AG09309 (cell line): Measurements from ENCODE around the gene FNIP2.
"Not testable (repeated sequence)": the region's sequence is repeated elsewhere in the genome, so short reads cannot be mapped to it uniquely, and the experiment has no call there.

ENCODE experiments used
- DNase-seq: peaks from one replicate; pipeline ENCODE4 v3.0.0-alpha.2; 2010; ENCODE audit warnings: low read depth
- H3K4me3 ChIP-seq: 2 replicates; pipeline ENCODE4 v1.5.1; 2011; ENCODE audit warnings: mild to moderate bottlenecking, low read depth, low read length, moderate library complexity; ENCODE audit not compliant: control insufficient read depth
- CTCF ChIP-seq: IDR thresholded peaks from 2 replicates; pipeline ENCODE4 v1.5.1; 2011; ENCODE audit warnings: mild to moderate bottlenecking, low read depth, low read length, inconsistent platforms; ENCODE audit not compliant: insufficient read depth, control insufficient read depth; ENCODE audit errors: missing control alignments

The FNIP2 gene

GRCh38 chr4:158870626-158871334 lies 102.0 kb downstream of the FNIP2 start:
- H3K4me3 ChIP-seq = no peak overlapping the region
- no peak for DNase-seq
- no peak for TF ChIP-seq CTCF

GRCh38 chr4:158871335-158871724 lies 102.5 kb downstream of the FNIP2 start:
- DNase-seq = no peak
- no peak for TF ChIP-seq CTCF
- no peak overlapping the region for H3K4me3 ChIP-seq

DNA sequence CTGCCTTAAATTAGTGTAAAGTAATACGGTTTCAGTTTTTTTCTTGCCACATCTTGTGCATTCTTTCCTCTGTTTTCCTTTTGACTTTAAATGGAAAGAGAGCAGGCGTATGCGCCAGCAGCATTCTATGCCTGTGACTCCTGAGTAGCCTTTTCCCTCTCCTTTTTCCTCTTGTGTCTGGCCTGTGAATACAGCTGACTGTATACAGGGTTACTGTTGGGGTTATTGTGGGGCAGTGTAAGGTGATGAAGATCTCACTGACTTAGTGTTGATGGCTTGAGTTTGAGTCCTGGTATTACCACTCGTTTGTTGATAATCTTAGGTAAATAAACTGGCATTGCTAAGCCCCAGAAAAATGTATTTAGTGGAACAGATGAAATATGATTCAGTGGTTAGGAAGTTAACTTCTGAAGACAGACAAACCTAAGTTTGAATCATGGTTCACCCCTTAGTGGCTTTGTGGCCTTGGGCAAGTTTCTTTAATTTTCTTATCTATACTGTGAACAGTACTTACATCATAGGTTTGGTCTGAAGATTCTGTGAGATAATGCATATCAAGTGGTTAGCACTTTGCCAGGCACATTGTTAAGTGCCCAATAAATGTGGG lies 105.1 kb downstream of the FNIP2 start:
- no peak for TF ChIP-seq CTCF
- no peak overlapping the region for H3K4me3 ChIP-seq
- DNase-seq = peak; percentile 79

DNA sequence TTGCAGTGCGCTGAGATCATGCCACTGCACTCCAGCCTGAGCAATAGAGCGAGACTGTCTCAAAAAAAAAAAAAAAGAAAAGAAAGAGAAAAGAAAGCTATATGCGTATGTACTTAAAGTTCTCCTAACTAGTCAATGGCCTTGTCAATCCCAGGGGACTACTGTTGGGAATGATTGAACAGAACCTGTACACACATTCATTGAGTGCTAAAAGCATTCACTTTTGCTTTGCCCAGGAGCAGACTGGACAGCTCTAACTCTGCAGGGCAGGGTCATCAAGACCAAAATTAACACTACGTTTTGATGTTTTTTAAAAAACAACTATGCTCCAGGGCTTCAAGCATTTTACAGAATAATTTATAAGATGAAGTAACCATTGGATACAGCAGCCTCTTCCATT lies 106.2 kb downstream of the FNIP2 start:
- DNase-seq = no peak
- no peak for TF ChIP-seq CTCF
- H3K4me3 ChIP-seq = no peak overlapping the region

- TF ChIP-seq CTCF = no peak
- no peak overlapping the region for H3K4me3 ChIP-seq
- no peak for DNase-seq
Observed at GRCh38 chr4:158875455-158875854, 106.6 kb downstream of the FNIP2 start.

DNA sequence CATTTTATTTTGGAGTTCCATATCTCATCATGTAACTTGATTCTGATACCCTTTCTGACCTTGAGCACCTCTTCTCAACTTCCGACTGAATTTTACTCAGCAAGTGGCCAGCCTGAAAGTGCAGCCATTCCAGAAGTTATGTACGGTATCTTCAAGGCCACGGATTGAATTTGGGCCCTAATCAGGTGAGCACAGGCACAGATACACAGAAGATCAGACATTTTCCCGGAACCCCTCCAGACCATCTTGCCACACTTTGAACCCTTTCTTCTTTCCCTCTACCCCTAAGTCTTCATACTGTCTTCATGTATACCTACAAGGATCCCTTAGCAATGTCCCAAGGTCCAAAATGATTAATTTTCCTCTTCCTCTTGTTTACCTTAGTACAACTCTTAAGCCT lies 108.2 kb downstream of the FNIP2 start:
- H3K4me3 ChIP-seq = no peak overlapping the region
- no peak for DNase-seq
- TF ChIP-seq CTCF = no peak

GRCh38 chr4:158882142-158882541 lies 113.3 kb downstream of the FNIP2 start:
- H3K4me3 ChIP-seq, DNase-seq: not testable (repeated sequence)
